Activated CD4-positive, alpha-beta T cell treated with anti-CD3 and anti-CD28 coated beads for 48 hours (primary cell): Measurements from ENCODE around the gene SLC6A4.
"Not testable (repeated sequence)": the region's sequence is repeated elsewhere in the genome, so short reads cannot be mapped to it uniquely, and the experiment has no call there.

Experiments used
- DNase-seq: peaks from one replicate; pipeline ENCODE4 v3.0.0-alpha.2; 2020

Gene SLC6A4

GRCh38 chr17:30238003-30238344 lies 2.5 kb upstream of the SLC6A4 start:
- DNase-seq = no peak

- DNase-seq = no peak
These were observed 2.0 kb upstream of the SLC6A4 start for GRCh38 chr17:30237296-30238002.

- peak; percentile 36 for DNase-seq
These were observed 1.3 kb upstream of the SLC6A4 start for GRCh38 chr17:30236766-30237165.

GRCh38 chr17:30236297-30236624 lies 764 bp upstream of the SLC6A4 start:
- DNase-seq = no peak

GRCh38 chr17:30234964-30235363 lies 533 bp downstream of the SLC6A4 start:
- DNase-seq = peak; percentile 19

- DNase-seq = no peak
These were observed 1.2 kb downstream of the SLC6A4 start for GRCh38 chr17:30234296-30234695.

DNA sequence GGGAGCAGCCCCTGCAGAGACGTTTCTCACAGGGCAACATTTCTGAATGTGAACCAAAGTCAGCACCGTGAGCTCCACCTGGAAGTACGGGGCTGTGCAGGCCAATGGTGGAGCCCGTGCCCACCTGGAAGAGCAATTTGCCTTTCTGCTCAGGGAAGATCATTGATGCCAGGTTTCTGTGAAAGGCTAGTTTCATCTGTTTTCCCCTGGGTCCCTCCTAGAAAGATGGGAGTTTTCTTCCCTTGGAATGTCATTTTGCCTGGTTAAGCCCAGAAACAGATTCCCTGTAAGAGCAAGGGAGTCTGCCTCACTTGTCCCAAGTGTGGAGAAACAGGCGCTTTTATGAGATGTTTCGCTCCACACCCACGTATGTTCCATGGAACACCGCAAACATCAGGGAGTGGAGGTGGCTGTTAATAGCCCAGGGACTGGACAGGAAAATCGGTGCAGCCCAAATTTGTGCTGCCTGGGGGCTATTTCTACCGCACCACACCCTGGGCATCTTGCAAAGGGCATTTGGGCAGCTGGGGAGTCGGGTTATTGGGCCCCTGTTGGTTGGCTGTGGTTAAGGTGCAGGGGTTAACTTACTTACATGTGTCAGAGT lies 2.6 kb downstream of the SLC6A4 start:
- no peak for DNase-seq

- no peak for DNase-seq
These were observed 3.3 kb downstream of the SLC6A4 start for GRCh38 chr17:30232015-30232823.

DNA sequence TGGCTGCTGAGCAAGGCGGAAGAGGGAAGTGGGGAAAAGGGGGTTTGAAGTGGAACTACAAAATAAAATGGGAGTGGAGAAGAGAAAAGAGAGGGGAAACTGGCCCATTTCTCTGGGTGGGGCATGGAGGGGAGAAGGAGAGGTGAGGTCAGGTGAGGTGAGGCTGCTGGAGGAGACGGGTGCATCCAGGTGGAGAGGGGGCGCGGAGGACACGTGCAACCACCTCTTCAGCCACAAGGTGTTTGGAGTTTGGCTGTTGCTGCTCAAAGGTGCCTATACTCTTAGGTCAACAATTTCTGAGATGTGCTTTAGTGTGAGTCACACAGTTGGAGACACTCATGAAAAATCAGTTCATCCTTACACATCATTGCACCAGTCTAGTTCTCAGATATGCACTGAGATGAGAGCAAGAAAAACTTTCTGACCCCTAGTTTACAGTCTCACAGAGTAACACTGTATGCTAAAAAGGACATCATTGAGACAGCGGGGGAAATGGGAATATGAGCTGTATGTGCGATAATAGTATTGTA lies 4.8 kb downstream of the SLC6A4 start:
- DNase-seq = no peak

GRCh38 chr17:30230009-30230408 lies 5.5 kb downstream of the SLC6A4 start:
- DNase-seq = not testable (repeated sequence)

- DNase-seq = no peak
These were observed 6.5 kb downstream of the SLC6A4 start for GRCh38 chr17:30229012-30229411.

DNA sequence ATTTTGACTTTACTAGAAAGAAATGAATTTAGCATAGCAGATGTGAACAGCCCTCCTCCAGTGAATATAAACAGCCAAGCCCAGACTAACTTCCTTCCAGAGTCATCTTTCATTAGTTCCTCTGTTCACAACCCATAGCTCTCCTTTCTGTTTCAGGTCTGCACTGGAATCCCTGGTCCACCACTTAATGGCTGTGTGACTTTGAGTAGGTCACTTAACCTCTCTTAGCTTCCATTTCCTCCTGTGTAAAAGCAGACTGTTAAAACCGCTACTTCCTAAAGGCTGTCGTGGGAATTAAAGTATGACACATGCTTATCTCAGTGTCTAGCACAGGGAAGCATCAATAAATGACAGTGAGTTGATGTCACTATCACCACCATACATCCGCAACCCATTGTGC lies 7.5 kb downstream of the SLC6A4 start:
- no peak for DNase-seq

- DNase-seq = no peak
These were observed 8.6 kb downstream of the SLC6A4 start for GRCh38 chr17:30226878-30227277.

DNA sequence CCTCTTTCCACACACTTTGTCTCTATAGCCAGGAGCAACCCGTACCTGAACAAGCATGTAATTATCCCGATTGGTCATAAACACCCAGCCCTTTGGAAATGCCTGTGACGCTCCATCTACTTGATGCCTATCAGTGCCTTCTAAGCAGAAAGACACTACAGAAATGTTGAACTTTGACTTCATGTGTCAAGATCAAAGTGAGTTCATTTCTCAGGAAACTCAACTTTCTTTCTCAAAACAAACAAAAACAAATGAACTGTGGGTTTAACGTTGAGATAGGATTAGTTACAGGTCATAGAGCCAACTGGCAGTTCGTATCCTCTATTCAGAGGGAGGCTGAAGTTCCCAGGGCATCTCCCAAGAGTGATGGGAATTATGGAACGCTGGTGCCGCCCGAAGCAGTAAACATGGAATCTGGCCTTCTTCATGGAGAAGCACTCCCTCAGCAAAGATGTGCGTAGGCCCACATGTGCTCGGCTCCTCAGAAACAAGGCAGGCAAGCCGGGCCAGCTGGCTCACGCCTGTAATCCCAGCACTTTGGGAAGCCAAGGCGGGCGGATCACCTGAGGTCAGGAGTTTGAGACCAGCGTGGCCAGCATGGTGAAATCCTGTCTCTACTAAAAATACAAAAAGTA lies 9.5 kb downstream of the SLC6A4 start:
- DNase-seq = no peak

GRCh38 chr17:30225112-30225511 lies 10.4 kb downstream of the SLC6A4 start:
- no peak for DNase-seq

GRCh38 chr17:30224419-30224960 lies 11.0 kb downstream of the SLC6A4 start:
- no peak for DNase-seq

GRCh38 chr17:30222721-30223175 lies 12.7 kb downstream of the SLC6A4 start:
- DNase-seq = no peak

DNA sequence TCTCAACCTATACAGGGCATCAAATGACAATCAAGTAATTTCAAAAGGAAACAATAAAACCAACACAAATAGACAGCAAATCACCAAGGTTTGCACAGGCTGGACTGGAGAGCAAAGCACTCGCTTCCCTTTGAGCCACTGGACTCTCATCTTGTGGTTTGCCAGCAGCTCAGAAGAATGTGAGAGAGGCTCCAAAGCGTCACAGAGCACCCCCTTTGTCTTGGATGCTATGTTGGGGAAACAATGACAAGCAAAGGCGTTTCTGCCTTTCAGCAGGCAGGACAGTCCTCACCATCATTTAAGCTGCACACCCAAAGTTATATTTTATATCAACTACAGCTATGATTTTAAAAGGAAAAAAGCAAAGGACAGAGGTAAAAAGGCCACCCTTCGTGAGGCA lies 13.2 kb downstream of the SLC6A4 start:
- no peak for DNase-seq

- no peak for DNase-seq
These were observed 14.2 kb downstream of the SLC6A4 start for GRCh38 chr17:30221346-30221745.

DNA sequence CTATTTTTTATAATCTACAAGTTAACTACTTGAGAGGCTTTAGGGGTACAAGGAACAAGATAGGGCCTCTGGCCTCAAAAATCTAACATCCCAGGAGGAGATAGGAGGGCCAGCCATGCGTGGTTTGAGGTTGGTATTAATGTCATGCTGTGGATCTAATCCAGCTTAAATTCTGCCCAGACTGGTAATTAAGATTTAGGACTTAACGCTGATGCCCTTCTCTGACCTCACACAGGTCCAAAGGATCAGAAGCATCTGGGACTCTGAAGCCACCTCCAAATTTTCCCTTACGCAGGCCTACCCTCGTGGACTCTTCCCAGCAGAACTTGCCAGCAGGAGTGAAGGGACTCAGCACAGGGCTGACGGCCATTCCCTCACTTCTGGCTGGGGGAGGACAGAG lies 15.1 kb downstream of the SLC6A4 start:
- DNase-seq = no peak

DNA sequence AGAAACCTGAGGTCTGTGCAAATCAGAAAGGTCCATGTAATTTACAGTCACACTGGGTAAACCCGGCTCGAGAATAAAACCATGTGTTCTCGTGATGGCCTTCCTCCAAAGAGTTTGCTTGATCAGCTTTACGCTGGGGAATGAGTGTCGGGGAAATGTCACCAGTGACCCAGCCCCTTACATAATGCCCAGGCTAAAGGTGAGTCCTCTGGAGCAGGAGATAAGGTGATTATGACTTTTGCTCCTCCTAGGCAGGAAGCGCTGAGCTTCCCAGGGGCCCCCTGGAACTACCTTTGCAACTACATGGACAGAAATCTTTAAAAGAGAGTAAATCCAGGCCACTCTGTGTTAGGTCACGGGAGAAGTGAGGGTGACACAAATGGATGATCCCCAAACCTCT lies 15.7 kb downstream of the SLC6A4 start:
- no peak for DNase-seq

DNA sequence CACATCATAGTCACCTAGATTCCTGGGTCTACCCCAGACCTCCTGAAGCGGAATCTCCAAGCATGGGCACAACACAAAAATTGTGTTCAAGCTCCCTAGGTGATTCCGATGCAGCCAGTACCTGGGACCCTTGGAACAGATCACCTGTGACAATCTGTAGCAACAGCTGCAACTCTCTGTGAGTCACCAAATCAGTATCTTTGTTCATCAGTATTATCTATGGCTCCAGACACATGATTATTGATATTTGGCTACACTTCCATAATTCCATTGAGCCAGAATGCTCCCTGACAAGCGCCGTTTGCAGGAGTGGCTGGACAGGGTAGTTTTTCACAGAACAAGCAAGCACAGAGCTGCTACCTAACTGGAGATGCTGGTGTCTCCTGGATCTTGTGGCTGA lies 16.2 kb downstream of the SLC6A4 start:
- no peak for DNase-seq

DNA sequence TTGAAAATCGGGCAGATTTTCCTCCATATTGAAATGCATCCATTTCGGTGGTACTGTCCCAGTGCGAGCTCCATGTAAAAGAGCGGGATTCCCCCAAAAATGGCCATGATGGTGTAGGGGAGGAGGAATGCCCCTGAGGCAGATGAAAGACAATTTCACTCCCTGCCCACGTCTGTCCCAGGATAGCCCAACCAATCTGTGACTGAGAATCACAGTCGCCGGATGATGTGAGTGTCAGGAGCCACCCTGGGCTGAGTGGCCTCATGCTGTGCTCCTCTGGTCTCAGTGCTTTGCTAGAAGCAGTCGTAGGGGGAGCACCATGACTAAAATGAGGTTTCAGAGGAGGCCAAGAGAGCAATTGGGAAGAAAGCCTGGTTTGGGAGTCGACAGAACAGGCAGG lies 16.7 kb downstream of the SLC6A4 start:
- no peak for DNase-seq
